ENCODE data around the gene ACOT12. TPM values are rescaled to one million over a fixed set of nuclear protein-coding genes. Genes with fewer than 3 reads are reported as not detected.

The ACOT12 gene
- total and polyA plus RNA-seq, 2 donors (not counting 3 experiments of a cell fraction or from before 2014, with no cell fraction given), result not detected

DNA sequence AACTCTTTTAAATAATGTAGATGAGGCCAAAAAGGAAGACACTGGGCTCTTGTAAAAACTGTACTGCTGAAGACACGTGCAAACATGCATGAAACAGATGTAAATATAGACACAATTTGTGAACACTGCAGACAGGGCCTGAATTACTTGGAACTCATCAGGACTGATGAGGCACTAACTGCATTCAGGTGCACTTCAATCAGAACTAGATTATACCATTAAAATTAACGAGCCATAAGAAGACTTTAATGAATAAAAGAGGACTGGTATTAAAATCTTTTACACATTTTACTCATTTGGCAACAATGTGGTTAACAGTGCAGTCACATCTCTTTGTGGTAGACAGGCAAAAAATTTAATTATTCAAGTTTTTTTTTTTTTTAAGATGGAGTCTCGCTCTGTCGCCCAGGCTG lies 105.9 kb downstream of the ACOT12 start:
- TF ChIP-seq FOS (IDR thresholded peaks at IDR 0.05; ENCODE audit: borderline replicate concordance, insufficient read depth, low read length), result no peak
- no peak for TF ChIP-seq MYC (IDR thresholded peaks at IDR 0.05; ENCODE audit: low read depth, low read length)
- TF ChIP-seq POLR2AphosphoS5 (IDR thresholded peaks at IDR 0.05; ENCODE audit: insufficient read depth, low read depth, low read length), result no peak
- no peak for TF ChIP-seq EZH2 (IDR thresholded peaks at IDR 0.05; ENCODE audit: borderline replicate concordance, low read depth, low read length, severe bottlenecking)
- no peak for TF ChIP-seq POLR2A (IDR thresholded peaks at IDR 0.05; ENCODE audit: low read depth, low read length)
- TF ChIP-seq GATA2 (IDR thresholded peaks at IDR 0.05; ENCODE audit: insufficient read depth, insufficient read length, low read depth, low read length), result no peak
- DNase-seq (ENCODE audit: low read depth, low spot score) (no peak), FAIRE-seq (no peak)
- peaks cover 8% of the 10 kb centered on the region for H3K79me2 ChIP-seq (ENCODE audit: control insufficient read depth, insufficient read depth, low read length)
- BruUV-seq (replicated peaks), result no TSS peak
- POLR2A ChIA-PET, result no interaction called here
- no peaks in the 10 kb centered on the region for H4K20me1 ChIP-seq (replicated peaks; ENCODE audit: control insufficient read depth, extremely low read depth, insufficient read depth, low read length)
- no peaks in the 10 kb centered on the region for H3K9me1 ChIP-seq (replicated peaks; ENCODE audit: control insufficient read depth, extremely low read depth, insufficient read depth, low read length)
- no peak overlapping the region for H2AFZ ChIP-seq (ENCODE audit: low read depth, low read length)
- H3K27ac ChIP-seq (ENCODE audit: insufficient read depth, low read depth, low read length), result no peak overlapping the region
- H3K36me3 ChIP-seq (ENCODE audit: control insufficient read depth in 2 of 2, extremely low read depth in 1 of 2, insufficient read depth in 2 of 2, low read length in 2 of 2), result no peaks in the 10 kb centered on the region
- H3K9me3 ChIP-seq (replicated peaks; ENCODE audit: control insufficient read depth, insufficient read depth, low read length), result no peaks in the 10 kb centered on the region
- no peaks in the 10 kb centered on the region for H3K27me3 ChIP-seq (ENCODE audit: control insufficient read depth in 2 of 2, insufficient read depth in 2 of 2, low read length in 2 of 2)
- CTCF ChIA-PET, result interaction anchor here (1.9 kb wide), 1 partner anchor 17 kb away, joined by 4 read pairs; no protein-coding TSS in a partner anchor
- H3K4me3 ChIP-seq (replicated peaks in 1 of 3; ENCODE audit: insufficient read depth in 1 of 3, low read depth in 1 of 3, low read length in 3 of 3), result no peak overlapping the region
- dilution Hi-C loops (cut with MboI; ENCODE audit: extremely low pct_ligation_motif_present, low sequenced_read_pairs) (no loop called here), intact Hi-C loops (cut with micrococcal nuclease) (no loop called here)
- no peaks in the 10 kb centered on the region for H3K4me1 ChIP-seq (ENCODE audit: control insufficient read depth, extremely low read depth, insufficient read depth, low read length)
- no peak overlapping the region for H3K9ac ChIP-seq (replicated peaks; ENCODE audit: extremely low read depth, insufficient read depth, low read length)
- H3K4me2 ChIP-seq (ENCODE audit: insufficient read depth, low read length), result no peak overlapping the region

DNA sequence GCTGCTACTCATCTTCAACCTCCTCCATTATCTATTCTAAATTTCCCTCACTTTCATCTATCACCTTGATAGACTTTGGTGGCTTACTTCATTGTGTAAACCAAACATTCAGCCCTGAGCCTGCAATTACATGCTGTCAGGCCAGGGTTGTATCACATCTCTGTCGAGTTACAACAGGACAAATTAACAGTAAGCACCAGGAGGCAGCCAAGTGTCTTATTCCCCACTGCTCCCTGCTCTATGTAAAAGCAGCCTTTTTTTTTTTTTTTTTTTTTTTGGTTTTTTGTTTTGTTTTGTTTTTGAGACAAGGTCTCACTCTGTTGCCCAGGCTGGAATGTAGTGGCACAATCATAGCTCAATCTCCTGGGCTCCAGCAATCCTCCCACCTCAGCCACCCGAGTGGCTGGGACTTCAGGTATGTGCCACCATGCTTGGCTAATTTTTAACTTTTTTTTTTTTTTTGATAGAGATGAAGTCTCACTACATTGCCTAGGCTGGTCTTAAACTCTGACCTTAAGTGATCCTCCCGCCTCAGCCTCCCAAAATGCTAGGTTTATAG lies 107.8 kb downstream of the ACOT12 start:
- no TSS peak for BruUV-seq (replicated peaks)
- DNase-seq (ENCODE audit: low read depth, low spot score) (no peak), FAIRE-seq (no peak)
- Histone ChIP-seq H3K9me1 (replicated peaks; ENCODE audit: control insufficient read depth, extremely low read depth, insufficient read depth, low read length) (no peaks in the 10 kb centered on the region), H3K4me3 (replicated peaks in 1 of 3; ENCODE audit: insufficient read depth in 1 of 3, low read depth in 1 of 3, low read length in 3 of 3) (no peak overlapping the region), H3K36me3 (ENCODE audit: control insufficient read depth in 2 of 2, extremely low read depth in 1 of 2, insufficient read depth in 2 of 2, low read length in 2 of 2) (no peaks in the 10 kb centered on the region), H3K79me2 (ENCODE audit: control insufficient read depth, insufficient read depth, low read length) (peaks cover 2% of the 10 kb centered on the region), H3K27ac (ENCODE audit: insufficient read depth, low read depth, low read length) (no peak overlapping the region), H2AFZ (ENCODE audit: low read depth, low read length) (no peak overlapping the region), H4K20me1 (replicated peaks; ENCODE audit: control insufficient read depth, extremely low read depth, insufficient read depth, low read length) (no peaks in the 10 kb centered on the region), H3K27me3 (ENCODE audit: control insufficient read depth in 2 of 2, insufficient read depth in 2 of 2, low read length in 2 of 2) (no peaks in the 10 kb centered on the region), H3K9me3 (replicated peaks; ENCODE audit: control insufficient read depth, insufficient read depth, low read length) (no peaks in the 10 kb centered on the region), H3K4me1 (ENCODE audit: control insufficient read depth, extremely low read depth, insufficient read depth, low read length) (no peaks in the 10 kb centered on the region), H3K9ac (replicated peaks; ENCODE audit: extremely low read depth, insufficient read depth, low read length) (no peak overlapping the region), H3K4me2 (ENCODE audit: insufficient read depth, low read length) (no peak overlapping the region)
- POLR2A ChIA-PET, result no interaction called here
- intact Hi-C loops (cut with micrococcal nuclease), result no loop called here
- no peak for TF ChIP-seq POLR2A (IDR thresholded peaks at IDR 0.05; ENCODE audit: low read depth, low read length)
- no peak for TF ChIP-seq POLR2AphosphoS5 (IDR thresholded peaks at IDR 0.05; ENCODE audit: insufficient read depth, low read depth, low read length)
- no peak for TF ChIP-seq MAX (IDR thresholded peaks at IDR 0.05; ENCODE audit: insufficient read depth, insufficient read length)
- TF ChIP-seq, protein P1, sequence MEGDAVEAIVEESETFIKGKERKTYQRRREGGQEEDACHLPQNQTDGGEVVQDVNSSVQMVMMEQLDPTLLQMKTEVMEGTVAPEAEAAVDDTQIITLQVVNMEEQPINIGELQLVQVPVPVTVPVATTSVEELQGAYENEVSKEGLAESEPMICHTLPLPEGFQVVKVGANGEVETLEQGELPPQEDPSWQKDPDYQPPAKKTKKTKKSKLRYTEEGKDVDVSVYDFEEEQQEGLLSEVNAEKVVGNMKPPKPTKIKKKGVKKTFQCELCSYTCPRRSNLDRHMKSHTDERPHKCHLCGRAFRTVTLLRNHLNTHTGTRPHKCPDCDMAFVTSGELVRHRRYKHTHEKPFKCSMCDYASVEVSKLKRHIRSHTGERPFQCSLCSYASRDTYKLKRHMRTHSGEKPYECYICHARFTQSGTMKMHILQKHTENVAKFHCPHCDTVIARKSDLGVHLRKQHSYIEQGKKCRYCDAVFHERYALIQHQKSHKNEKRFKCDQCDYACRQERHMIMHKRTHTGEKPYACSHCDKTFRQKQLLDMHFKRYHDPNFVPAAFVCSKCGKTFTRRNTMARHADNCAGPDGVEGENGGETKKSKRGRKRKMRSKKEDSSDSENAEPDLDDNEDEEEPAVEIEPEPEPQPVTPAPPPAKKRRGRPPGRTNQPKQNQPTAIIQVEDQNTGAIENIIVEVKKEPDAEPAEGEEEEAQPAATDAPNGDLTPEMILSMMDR (IDR thresholded peaks at IDR 0.05; ENCODE audit: extremely low read depth in 1 of 2, insufficient read depth in 1 of 2, low read depth in 1 of 2, low read length in 2 of 2), result no peak
- no peak for TF ChIP-seq GATA2 (IDR thresholded peaks at IDR 0.05; ENCODE audit: insufficient read depth, insufficient read length, low read depth, low read length)
- TF ChIP-seq FOS (IDR thresholded peaks at IDR 0.05; ENCODE audit: borderline replicate concordance, insufficient read depth, low read length), result no peak
- TF ChIP-seq JUN (IDR thresholded peaks at IDR 0.05; ENCODE audit: borderline replicate concordance, insufficient read depth, insufficient read length, low read depth), result no peak
- TF ChIP-seq MYC (IDR thresholded peaks at IDR 0.05; ENCODE audit: low read depth, low read length), result no peak
- no peak for TF ChIP-seq EZH2 (IDR thresholded peaks at IDR 0.05; ENCODE audit: borderline replicate concordance, low read depth, low read length, severe bottlenecking)
- dilution Hi-C loops (cut with MboI; ENCODE audit: extremely low pct_ligation_motif_present, low sequenced_read_pairs), result no loop called here
- CTCF ChIA-PET, result interaction anchor here (1.3 to 1.9 kb wide), 2 partner anchors 13 to 15 kb away, joined by 4 read pairs; no protein-coding TSS in a partner anchor
